Measurements from ENCODE around the gene PDE6D.
"Not testable (repeated sequence)": the region's sequence is repeated elsewhere in the genome, so short reads cannot be mapped to it uniquely, and the experiment has no call there.

The PDE6D gene

GRCh38 chr2:231769170-231770136, 11.6 kb downstream of the PDE6D start:
- no peak for DNase-seq

- no peak for DNase-seq
Measured at GRCh38 chr2:231765496-231765929, 15.6 kb downstream of the PDE6D start.

GRCh38 chr2:231764760-231765159, 16.3 kb downstream of the PDE6D start:
- no peak for DNase-seq

DNA sequence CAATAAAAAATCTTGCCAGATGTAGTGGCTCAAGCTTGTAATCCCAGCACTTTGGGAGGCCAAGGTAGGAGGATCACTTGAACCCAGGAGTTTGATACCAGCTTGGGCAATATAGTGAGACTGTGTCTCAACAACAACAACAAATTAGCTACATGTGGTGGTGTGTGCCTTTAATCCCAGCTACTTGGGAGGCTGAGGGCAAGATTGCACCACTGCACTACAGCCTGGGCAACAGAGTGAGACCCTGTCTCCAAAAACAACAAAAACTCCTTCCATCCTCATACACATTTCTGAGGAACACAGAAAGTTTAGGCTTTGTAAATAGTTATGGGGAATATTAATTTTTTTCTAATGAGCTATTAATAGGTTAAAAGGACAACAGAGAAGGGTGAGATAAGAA, 17.0 kb downstream of the PDE6D start:
- no peak for DNase-seq

- DNase-seq, result no peak
Measured at GRCh38 chr2:231761735-231762134, 19.3 kb downstream of the PDE6D start.

DNA sequence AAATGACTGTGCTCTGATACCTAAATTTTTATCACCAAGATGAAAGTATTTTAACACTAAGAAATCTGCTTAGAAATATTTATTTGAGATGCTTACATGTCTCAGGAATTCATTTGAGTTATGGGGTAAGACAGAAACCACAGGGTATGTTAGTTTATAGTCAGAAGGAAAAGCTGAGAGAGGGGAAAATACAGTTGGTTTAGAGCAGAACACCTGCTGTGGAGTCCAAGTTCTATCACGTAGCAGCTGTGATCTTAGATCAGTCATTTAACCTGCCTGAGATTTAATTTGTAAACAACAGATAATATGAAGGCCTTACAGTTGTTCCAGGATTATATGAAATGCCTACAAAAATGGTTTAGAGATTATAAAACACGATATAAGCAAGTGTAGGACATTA, 29.0 kb downstream of the PDE6D start:
- DNase-seq, result no peak

DNA sequence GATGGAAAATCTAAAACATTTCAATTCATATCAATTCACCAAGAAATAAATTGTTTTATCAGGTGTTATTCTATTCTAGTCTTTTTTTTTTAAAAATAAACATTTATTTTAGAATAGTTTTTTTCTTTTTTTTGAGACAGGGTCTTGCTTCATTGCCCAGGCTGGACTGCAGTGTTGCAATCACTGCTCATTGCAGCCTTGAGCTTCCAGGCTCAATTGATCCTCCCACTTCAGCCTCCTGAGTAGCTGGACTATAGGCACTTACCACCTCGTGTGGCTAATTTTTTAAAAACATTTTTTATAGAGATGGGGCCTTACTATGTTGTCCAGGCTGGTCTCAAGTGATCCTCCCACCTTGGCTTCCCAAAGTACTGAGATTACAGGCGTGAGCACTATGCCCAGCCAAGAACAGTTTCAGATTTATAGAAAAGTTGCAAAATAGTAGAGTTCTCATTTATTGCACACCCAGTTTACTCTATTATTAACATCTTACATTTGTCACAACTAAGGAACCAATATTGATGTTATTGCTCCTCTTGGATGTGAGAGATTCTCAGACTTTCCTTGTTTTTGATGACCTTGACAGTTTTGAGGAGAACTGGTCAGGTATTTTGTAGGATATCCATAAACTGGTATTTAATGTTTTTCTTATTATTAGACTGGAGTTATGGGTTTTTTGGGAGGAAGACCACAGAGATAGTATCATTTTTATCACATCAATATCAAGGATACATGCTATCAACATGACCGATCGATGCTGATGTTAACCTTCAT, 29.9 kb downstream of the PDE6D start:
- DNase-seq, result no peak

GRCh38 chr2:231749016-231749415, 32.1 kb downstream of the PDE6D start:
- DNase-seq, result not testable (repeated sequence)

DNA sequence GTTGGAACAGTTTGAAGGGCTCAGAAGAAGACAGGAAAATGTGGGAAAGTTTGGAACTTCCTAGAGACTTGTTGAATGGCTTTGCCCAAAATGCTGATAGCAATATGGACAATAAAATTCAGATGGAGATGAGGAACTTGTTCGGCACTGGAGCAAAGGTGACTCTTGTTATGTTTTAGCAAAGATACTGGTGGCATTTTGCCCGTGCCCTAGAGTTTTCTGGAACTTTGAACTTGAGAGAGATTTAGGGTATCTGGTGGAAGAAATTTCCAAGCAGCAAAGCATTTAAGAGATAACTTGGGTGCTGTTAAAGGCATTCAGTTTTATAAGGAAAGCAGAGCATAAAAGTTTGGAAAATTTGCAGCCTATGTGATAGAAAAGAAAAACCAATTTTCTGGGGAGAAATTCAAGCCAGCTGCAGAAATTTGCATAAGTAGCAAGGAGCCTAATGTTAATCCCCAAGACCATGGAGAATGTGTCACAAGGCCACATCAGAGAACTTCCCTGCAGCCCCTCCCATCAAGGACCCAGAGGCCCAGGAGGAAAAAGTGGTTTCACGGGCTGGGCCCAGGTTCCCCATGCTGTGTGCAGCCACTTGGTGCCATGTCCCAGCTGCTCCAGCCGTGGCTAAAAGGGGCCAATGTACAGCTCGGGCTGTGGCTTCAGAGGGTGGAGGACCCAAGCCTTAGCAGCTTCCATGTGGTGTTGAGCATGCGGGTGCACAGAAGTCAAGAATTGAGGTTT, 32.8 kb downstream of the PDE6D start:
- not testable (repeated sequence) for DNase-seq

- DNase-seq, result no peak
Measured at GRCh38 chr2:231745303-231746038, 35.6 kb downstream of the PDE6D start.

GRCh38 chr2:231743376-231744116, 37.5 kb downstream of the PDE6D start:
- no peak for DNase-seq

DNA sequence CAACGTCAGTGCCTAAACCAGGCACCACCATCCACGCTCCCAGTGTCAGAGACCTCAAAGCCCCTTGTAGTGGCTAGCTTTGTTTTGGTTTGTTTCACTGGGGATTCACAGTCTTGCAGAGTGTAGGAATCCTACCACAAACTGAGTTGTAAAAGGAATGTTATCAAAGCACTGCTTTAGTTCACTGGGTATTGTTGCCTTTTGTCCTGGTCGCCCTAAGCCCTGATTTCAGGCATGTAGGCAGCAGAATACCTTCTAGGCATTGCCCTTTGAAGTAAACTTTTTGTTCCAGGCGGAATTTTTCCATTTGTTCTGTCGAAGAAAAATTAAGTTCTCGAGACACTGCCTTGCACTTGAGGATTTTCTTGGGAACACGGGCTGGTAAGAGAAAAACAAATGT, 43.3 kb downstream of the PDE6D start:
- no peak for DNase-seq

GRCh38 chr2:231732604-231733003, 48.5 kb downstream of the PDE6D start:
- DNase-seq, result no peak

DNA sequence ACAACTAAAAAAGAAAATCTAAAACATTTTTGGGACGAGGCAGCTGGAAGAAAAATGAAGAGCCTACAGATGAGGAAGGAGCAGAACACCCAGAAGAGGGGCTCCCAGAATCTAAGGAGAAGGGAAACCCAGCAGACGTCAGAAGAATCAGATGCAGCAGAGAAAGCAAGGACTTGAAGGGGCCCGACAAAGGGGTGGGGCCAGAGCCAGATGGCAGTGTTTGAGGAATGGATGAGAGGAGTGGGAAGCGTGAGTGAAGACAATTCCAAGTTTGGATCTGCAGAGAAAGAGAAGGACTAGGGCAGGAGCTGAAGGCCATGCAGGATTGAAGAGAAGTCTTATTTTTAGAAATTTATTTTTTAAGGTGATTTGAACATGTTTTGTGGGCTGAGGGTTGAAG, 53.5 kb downstream of the PDE6D start:
- DNase-seq, result no peak

GRCh38 chr2:231726276-231726675, 54.8 kb downstream of the PDE6D start:
- no peak for DNase-seq

- DNase-seq, result no peak
Measured at GRCh38 chr2:231725476-231725875, 55.6 kb downstream of the PDE6D start.

GRCh38 chr2:231722721-231723307, 58.3 kb downstream of the PDE6D start:
- DNase-seq, result no peak

DNA sequence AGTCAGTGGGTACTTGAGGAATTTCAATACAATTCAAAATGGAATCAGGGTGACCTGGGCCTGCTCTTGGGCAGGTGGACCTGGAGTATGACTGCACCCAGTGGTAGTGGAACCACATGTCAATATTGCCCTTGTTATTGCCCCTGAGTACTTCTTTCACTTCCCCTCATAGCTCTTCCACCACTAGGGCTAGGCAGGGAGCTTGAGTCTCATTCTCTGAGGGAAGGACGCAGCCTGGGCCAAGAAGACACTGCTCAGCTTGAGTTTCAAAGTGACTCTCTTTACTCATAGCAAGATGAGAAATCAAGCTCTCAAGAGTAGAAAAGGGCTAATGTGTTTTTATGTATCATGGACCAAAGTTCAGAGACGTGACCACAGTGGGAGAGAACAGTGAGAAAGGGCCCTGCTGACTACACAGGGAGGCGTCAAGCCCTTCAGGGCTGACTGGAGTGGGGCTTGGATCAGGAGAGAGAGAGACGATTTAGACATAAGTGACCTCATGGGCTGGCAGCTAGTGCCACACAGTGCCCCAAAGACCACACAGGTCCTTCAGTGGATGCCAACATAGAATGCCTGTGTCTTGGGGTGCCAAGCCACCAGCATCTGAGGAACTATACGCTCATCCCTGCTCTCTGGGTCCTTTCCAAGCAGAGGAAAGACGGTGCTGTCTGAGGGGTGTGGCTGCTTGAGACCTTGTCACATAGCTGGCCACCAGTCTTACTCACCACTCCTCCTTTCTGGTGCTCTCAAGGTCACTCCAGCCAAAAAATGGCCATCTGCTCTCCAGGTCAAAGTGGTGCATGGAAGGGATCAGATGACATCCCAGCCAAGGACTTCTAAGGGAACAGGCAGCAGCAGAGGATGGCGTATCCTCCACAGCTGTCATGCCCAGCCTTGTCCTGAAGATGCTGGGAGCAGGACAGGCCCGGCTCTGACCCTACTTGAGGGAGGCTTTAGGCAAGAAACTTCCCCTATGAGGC, 59.8 kb downstream of the PDE6D start:
- no peak for DNase-seq

DNA sequence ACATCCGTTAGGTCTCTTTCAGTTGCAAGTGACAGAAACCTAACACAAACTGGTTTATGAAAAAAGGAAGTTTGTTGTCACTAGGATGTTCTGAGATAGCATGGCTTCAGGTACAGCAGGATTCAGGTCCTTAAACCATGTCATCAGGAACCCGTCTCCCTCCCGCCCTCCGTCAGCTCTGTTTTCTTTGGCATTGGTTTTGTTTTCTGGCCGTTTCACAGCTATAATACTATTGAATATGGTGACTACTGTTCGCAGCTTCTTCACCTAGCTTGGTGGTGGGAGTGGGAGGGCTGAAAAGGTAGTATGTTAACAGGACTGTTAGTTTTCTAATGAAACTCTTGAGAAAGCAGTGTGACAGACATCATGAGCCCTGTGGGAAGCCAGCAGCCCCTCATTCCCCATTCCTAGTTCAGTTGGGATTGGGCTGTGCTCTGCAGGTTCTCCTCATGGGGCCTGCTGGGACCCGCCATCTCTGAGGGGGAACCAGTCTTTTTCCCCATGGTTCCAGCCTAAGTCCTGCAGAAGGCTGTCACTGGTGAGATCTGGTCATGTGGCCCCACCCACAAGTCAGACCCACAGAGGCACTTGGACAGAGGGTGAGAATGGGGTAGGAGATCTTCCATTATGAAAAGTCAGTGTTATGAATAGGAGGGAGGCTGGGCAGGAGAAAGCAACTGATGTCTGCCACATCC, 60.6 kb downstream of the PDE6D start:
- DNase-seq, result no peak

Measured in NCI-H2081 treated with DMSO at 0.1 percent for 48 hours (cell line).